Measurements from ENCODE around the gene MAPKAP1.

Gene MAPKAP1

GRCh38 chr9:125706651-125707471 lies at the start of gene MAPKAP1:
MAPKAP1 (minus strand) TSS chr9:125707208; CDS start chr9:125672574, 34,634 bp downstream.
- peak; percentile 97 for DNase-seq (ENCODE audit: low spot score)

GRCh38 chr9:125756518-125756917 lies 49.5 kb upstream of the MAPKAP1 start:
- DNase-seq (ENCODE audit: low spot score) = no peak

- no peak for DNase-seq (ENCODE audit: low spot score)
These were observed 48.3 kb upstream of the MAPKAP1 start for GRCh38 chr9:125755340-125755739.

GRCh38 chr9:125754096-125754495 lies 47.1 kb upstream of the MAPKAP1 start:
- no peak for DNase-seq (ENCODE audit: low spot score)

- DNase-seq (ENCODE audit: low spot score) = no peak
These were observed 45.1 kb upstream of the MAPKAP1 start for GRCh38 chr9:125752070-125752628.

GRCh38 chr9:125750627-125751011 lies 43.6 kb upstream of the MAPKAP1 start:
- no peak for DNase-seq (ENCODE audit: low spot score)

- no peak for DNase-seq (ENCODE audit: low spot score)
These were observed 43.1 kb upstream of the MAPKAP1 start for GRCh38 chr9:125749951-125750626.

- no peak for DNase-seq (ENCODE audit: low spot score)
These were observed 42.4 kb upstream of the MAPKAP1 start for GRCh38 chr9:125749287-125749935.

- DNase-seq (ENCODE audit: low spot score) = peak; percentile 51
These were observed 41.6 kb upstream of the MAPKAP1 start for GRCh38 chr9:125748446-125749099.

GRCh38 chr9:125747765-125748445 lies 40.9 kb upstream of the MAPKAP1 start:
- DNase-seq (ENCODE audit: low spot score) = peak; percentile 58

GRCh38 chr9:125747053-125747764 lies 40.2 kb upstream of the MAPKAP1 start, which contains the start of gene PBX3:
PBX3 (plus strand) TSS chr9:125747373.
- DNase-seq (ENCODE audit: low spot score) = peak; percentile 79

- DNase-seq (ENCODE audit: low spot score) = no peak
These were observed 39.7 kb upstream of the MAPKAP1 start for GRCh38 chr9:125746774-125747052.

- peak; percentile 95 for DNase-seq (ENCODE audit: low spot score)
These were observed 39.2 kb upstream of the MAPKAP1 start for GRCh38 chr9:125746017-125746773.

GRCh38 chr9:125745682-125746016 lies 38.6 kb upstream of the MAPKAP1 start:
- no peak for DNase-seq (ENCODE audit: low spot score)

- no peak for DNase-seq (ENCODE audit: low spot score)
These were observed 38.0 kb upstream of the MAPKAP1 start for GRCh38 chr9:125745018-125745417.

GRCh38 chr9:125744616-125745015 lies 37.6 kb upstream of the MAPKAP1 start:
- DNase-seq (ENCODE audit: low spot score) = no peak

GRCh38 chr9:125743682-125744428 lies 36.8 kb upstream of the MAPKAP1 start:
- DNase-seq (ENCODE audit: low spot score) = no peak

GRCh38 chr9:125742657-125743056 lies 35.6 kb upstream of the MAPKAP1 start:
- DNase-seq (ENCODE audit: low spot score) = no peak

- no peak for DNase-seq (ENCODE audit: low spot score)
These were observed 32.4 kb upstream of the MAPKAP1 start for GRCh38 chr9:125739436-125739835.

- peak; percentile 64 for DNase-seq (ENCODE audit: low spot score)
These were observed 25.6 kb upstream of the MAPKAP1 start for GRCh38 chr9:125732562-125732961.

Data from ecto neural progenitor cell (in vitro differentiated cells).